ENCODE results near the gene HS6ST1. TPM values are rescaled to one million over a fixed set of nuclear protein-coding genes. Genes with fewer than 3 reads are reported as not detected.

Gene HS6ST1
- total RNA-seq, 1 donor from 2014 or later = 33.1 TPM

DNA sequence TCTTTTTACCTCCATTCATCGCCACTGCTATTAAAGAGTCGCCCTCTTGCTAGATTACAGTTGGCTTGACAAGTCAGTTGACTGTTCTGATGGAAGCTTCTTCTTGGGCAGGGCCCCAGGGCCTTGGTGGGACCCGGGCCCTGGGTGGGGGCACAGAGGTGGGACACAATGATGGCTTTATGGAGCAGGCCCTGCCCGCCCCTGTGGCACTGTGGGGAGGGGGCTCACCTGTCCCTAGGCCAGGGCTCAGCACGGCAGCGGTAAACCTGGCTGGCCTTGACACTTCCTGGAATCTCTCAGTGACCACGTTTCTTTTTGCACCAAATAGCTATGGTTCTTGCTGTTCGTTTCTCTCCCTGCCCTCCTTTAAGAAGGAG lies 4.9 kb upstream of the HS6ST1 start:
- no peaks in the 10 kb centered on the region for H3K27me3 Mint-ChIP-seq (ENCODE audit: low read depth)
- peak; percentile 47 for DNase-seq (ENCODE audit: low spot score)
- TF ChIP-seq, protein P1, sequence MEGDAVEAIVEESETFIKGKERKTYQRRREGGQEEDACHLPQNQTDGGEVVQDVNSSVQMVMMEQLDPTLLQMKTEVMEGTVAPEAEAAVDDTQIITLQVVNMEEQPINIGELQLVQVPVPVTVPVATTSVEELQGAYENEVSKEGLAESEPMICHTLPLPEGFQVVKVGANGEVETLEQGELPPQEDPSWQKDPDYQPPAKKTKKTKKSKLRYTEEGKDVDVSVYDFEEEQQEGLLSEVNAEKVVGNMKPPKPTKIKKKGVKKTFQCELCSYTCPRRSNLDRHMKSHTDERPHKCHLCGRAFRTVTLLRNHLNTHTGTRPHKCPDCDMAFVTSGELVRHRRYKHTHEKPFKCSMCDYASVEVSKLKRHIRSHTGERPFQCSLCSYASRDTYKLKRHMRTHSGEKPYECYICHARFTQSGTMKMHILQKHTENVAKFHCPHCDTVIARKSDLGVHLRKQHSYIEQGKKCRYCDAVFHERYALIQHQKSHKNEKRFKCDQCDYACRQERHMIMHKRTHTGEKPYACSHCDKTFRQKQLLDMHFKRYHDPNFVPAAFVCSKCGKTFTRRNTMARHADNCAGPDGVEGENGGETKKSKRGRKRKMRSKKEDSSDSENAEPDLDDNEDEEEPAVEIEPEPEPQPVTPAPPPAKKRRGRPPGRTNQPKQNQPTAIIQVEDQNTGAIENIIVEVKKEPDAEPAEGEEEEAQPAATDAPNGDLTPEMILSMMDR (IDR thresholded peaks at IDR 0.05) = no peak
- no peaks in the 10 kb centered on the region for H3K9me3 Mint-ChIP-seq (ENCODE audit: low read depth)
- H3K4me1 Mint-ChIP-seq (ENCODE audit: low read depth) = peaks cover 7% of the 10 kb centered on the region
- no peaks in the 10 kb centered on the region for H3K36me3 Mint-ChIP-seq (ENCODE audit: low read depth)
- H3K4me3 Mint-ChIP-seq (ENCODE audit: unreplicated experiment) = no peak overlapping the region
- H3K27ac Mint-ChIP-seq (ENCODE audit: unreplicated experiment) = no peak overlapping the region

DNA sequence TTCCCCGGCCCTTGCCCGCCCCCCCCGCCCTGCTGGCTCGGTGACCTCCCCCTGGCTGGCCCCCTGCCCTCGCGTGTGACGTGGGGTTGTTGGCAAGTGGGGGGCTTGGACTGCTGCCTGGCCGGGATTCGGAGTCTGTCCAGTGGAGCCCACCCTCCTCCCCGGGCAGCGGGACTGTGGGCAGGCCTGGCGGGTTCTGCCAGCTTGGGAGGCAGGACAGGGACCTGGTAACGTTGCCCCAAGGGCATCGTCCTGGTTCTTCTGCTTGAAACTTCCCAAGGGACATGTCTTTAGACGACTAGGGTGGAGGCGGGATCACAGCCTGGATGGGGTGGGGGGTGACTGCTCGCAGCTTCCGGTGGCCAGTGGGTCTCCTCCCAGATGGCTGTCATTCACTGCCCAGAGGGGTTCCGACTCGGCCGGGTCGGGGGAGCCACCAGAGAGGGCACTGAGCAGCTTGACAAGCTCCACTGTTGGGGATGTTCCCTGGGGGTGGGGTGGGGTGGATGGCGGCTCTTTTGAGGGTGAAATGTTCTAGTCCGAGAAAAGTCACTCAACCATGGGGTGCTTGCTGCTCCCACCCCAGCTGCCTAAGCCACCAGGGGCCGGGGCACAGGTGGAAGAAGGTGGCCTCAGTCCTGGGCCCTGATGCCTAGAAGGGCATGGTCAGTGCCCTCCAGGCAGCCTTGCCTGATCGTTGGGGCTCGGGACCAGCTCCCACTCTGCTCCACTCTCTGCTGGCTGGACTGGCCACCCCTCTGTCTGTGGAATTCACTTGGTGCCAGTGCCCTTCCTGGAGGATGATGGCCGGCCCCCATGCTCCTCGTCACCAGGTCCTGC lies 4.3 kb upstream of the HS6ST1 start:
- TF ChIP-seq, protein P1 (IDR thresholded peaks at IDR 0.05) = no peak
- H3K27me3 Mint-ChIP-seq (ENCODE audit: low read depth) = no peaks in the 10 kb centered on the region
- no peaks in the 10 kb centered on the region for H3K9me3 Mint-ChIP-seq (ENCODE audit: low read depth)
- H3K36me3 Mint-ChIP-seq (ENCODE audit: low read depth) = no peaks in the 10 kb centered on the region
- no peak overlapping the region for H3K27ac Mint-ChIP-seq (ENCODE audit: unreplicated experiment)
- peak overlapping the region; percentile 38 for H3K4me3 Mint-ChIP-seq (ENCODE audit: unreplicated experiment)
- peak; percentile 91 for DNase-seq (ENCODE audit: low spot score)
- H3K4me1 Mint-ChIP-seq (ENCODE audit: low read depth) = peaks cover 7% of the 10 kb centered on the region

DNA sequence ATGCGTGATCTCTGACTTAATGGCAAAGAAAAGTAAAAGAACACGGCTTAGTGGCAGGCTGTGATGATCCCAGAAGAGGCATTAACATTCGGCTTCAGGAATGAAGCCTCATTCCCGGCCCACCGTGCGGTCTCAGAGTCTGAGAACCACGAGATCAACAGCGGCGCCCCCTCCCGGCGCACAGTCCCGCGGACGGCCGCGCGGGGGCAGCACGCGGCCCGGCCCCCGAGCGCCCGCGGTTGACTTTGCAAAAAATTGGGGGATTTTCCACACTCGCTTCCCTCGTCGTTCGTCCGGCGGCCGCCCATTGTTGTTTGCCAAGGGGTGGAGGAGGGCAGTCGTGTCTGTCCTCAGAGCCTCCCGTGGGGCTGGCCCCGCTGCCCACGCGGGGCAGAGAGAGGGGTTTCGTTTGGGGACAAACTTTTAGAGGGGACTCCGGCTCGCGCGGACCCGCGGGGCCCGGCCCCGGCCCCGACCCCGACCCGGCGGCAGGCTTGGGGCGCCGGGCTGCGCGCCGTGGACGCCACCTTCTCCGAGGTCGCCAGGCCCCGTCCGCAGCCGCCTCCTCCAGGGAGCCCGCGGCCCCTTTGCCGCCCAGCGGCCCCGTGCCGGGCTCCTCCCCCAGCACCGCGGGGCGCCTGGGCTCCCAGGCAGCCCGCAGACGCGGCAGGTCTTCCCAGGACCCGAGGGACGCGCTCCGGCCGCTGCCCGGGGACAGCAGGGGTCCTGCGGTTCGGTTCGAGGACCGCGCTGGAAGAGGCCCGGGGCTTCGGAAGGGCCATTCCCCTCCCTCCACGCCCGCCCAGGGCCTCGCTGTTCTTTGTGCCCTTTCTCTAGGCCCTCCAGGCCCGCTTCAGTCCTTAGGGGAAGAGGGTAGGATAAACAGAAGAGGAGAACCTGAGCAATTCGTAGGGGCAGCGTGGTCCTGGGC lies 3.4 kb upstream of the HS6ST1 start:
- no peaks in the 10 kb centered on the region for H3K36me3 Mint-ChIP-seq (ENCODE audit: low read depth)
- DNase-seq (ENCODE audit: low spot score) = peak; percentile 88
- TF ChIP-seq, protein P1 (IDR thresholded peaks at IDR 0.05) = peak; percentile 98
- peak overlapping the region; percentile 57 for H3K27ac Mint-ChIP-seq (ENCODE audit: unreplicated experiment)
- peak overlapping the region; percentile 64 for H3K4me3 Mint-ChIP-seq (ENCODE audit: unreplicated experiment)
- H3K4me1 Mint-ChIP-seq (ENCODE audit: low read depth) = peaks cover 12% of the 10 kb centered on the region
- no peaks in the 10 kb centered on the region for H3K9me3 Mint-ChIP-seq (ENCODE audit: low read depth)
- no peaks in the 10 kb centered on the region for H3K27me3 Mint-ChIP-seq (ENCODE audit: low read depth)

DNA sequence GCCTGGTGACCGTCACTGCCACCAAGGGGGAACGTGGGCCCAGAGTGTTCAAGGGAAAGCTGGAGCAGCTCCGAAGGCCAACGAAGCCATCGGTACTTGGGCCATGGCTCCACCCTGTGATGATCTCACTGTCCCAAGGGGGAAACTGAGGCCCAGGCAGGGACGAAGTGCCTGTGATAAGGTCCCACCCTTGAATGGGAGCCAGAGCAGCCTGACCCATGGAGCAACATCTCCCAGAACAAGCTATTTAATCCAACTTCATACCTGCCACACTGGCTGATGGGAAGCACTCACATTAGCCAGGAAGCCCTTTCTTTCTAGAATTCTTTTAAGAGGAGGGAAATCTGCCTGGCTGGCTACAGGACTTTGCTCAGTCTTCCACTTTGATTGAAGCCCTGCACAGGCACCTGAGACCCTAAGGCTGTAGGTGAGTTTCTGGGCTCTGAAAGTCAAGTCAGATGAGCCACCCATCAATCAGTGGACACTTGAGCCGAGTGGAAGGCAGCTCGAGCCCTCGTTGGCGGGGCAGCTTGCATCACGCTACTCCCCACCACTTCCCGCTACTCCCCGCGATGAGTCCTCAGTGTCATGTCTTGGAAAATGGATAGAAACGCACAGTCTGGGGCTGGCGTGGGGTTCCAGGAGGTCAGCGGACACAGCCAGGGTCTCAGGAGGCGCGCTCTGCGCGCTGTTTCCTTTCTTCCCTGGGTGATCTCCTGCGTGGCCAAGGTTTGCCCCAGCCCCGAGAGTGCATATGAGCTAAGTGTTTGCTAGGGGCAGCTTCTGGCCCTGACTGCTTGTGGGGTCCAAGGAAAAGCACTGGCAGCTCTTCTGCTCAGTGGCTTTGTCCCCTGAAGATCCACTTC lies 2.5 kb upstream of the HS6ST1 start:
- H3K4me1 Mint-ChIP-seq (ENCODE audit: low read depth) = peaks cover 21% of the 10 kb centered on the region
- H3K4me3 Mint-ChIP-seq (ENCODE audit: unreplicated experiment) = no peak overlapping the region
- TF ChIP-seq, protein P1 (IDR thresholded peaks at IDR 0.05) = no peak
- peak; percentile 78 for DNase-seq (ENCODE audit: low spot score)
- H3K27me3 Mint-ChIP-seq (ENCODE audit: low read depth) = no peaks in the 10 kb centered on the region
- H3K36me3 Mint-ChIP-seq (ENCODE audit: low read depth) = no peaks in the 10 kb centered on the region
- peak overlapping the region; percentile 57 for H3K27ac Mint-ChIP-seq (ENCODE audit: unreplicated experiment)
- H3K9me3 Mint-ChIP-seq (ENCODE audit: low read depth) = no peaks in the 10 kb centered on the region
